GM19452 (cell line): ENCODE measurements around the gene CRISP3.

Source experiments
- ATAC-seq: cut with Tn5 transposase; IDR thresholded peaks from one replicate; pipeline ENCODE4 v1.9.1; 2021; ENCODE audit not compliant: unreplicated experiment

The CRISP3 gene

DNA sequence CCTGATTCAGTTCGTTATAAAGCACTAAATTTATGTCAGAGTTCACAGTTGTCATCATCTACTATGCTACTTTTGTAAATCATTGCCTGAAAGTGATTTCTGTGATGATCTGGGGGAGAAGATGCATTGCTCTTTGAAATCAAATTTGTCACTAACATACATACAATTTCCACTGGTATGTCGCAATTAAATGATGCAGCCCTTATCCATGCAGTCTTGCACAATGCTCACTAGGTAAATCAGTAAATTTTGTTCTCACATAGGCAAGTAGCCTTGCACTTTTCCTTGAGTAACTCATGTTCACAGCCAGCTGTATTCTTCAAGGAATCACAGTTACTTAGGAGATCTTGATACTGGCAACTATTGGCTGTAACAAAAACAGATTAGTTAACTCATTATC lies 51.7 kb downstream of the CRISP3 start:
- ATAC-seq, result no peak
